DMS53 (cell line): ENCODE measurements around the gene UBALD2.
A peak's percentile ranks its signal among the peaks of the same experiment; 100 is the strongest.
"Not testable (repeated sequence)": the region's sequence is repeated elsewhere in the genome, so short reads cannot be mapped to it uniquely, and the experiment has no call there.

Experiments
- DNase-seq: peaks from one replicate; lab custom pipeline; 2025; lab: John Stamatoyannopoulos, UW

The UBALD2 gene

DNA sequence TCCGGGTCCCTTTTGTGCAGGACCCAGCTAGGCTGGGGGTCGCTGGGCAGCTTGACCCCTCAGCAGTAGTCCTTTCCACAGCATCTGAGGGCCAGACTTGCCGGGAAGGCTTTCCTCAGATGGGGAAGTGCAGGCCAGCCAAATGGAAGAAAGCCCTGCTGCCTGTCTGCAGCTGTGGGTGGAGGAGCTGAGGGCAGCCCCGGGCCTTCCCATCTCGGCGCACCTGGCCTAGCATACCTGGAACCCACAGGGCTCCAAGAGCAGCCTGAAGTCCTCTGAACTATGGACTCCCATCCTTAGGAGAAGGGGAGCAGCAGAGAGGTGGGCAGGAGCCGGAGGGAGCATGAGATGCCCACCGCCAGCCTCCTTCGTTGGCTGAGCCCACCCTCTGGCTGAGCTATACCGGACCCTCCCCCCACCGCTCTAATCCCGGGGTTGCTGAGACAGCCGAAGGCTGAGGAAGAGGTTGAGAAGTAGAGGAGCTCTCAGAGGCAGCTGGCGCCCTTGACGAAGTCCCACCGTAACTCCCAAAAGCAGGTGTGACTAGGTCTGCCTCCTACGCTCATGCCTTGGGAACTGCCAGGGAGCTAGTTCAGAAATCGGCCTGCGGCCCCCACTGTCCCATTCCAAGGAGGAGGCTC, 13.2 kb downstream of the UBALD2 start:
- no peak for DNase-seq

DNA sequence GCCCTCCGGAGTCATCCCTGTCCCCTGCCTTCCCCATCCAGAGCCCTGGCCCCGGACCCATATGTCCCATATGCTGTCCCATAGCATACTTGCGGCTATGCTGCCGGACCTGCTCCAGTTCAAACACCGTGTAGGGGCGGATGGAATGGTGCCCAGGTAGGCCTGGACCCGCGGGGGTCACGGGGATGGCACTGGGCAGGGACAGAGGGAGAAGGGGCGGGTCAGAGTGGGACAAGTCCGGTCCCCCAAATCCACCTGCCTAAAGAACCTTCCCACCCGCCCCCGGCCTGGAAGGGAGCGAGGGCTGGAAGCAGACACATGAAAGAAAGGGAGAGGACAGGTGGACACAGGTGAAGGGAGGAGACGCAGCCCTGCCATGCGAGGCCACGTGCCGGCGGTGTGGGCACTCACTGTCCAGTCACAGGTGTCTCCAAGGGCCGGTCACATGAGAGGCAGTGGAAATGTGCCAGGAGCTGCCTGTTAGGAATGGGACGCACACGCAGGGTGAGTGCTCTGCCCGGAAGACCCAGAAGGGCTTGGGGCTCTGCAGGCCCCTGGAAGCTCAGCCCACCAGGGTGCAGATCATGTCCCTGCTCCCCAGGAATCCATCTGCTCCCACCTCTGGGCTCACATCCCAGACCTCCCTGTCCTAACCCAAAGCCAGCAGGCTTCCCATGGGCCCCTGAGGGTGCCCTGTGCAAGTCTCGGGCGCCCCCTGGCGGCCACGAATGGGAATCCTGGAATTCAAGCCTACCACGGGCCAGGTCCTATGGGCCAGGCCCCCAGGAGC, 14.0 kb downstream of the UBALD2 start:
- DNase-seq: peak; percentile 92

DNA sequence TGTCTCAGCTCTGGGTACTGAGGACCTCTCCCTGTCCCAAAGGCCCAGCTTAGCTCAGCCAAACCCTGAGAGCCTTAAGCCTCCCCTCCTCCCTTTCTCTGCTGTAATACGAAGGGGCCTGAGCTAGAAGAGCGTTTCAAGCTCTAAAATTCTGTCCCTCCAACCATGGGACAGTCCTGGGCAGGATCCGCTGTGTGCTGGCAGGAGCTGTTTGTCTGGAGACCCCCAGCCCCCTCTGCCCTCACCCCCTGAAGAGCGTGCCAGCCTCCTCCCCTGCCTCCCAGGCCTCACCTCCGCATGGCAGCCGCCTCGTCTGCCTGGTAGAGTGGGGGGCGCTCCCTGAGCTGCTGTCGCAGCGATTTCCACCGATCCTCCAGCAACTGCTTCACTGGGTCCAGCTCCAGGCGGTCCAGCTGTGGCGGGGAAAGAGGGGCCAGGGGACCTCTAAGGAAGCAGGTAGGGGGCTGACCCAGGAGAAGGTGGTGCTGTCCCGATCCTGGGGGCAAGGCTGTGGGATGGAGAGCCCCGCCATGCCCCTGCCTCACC, 14.7 kb downstream of the UBALD2 start:
- no peak for DNase-seq

DNA sequence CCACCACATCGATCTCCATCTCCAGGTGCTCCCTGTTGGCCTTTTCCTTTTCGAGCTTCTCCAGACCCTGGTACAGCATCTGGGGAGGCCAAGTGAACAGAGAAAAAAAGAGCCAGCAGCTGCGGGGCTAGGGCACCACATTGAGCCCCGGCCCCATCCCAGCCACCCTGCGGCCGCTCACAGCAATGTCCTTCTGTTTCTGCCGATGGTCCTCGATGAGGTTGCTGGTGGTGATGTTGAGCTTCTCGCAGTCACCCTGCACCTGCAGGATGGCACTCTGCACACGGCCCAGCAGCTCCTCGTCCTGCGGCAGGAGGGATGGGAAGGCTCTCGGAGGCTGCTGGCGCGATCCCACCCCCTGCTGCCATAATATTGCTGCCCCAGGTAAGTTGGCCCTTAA, 15.5 kb downstream of the UBALD2 start:
- DNase-seq: no peak

DNA sequence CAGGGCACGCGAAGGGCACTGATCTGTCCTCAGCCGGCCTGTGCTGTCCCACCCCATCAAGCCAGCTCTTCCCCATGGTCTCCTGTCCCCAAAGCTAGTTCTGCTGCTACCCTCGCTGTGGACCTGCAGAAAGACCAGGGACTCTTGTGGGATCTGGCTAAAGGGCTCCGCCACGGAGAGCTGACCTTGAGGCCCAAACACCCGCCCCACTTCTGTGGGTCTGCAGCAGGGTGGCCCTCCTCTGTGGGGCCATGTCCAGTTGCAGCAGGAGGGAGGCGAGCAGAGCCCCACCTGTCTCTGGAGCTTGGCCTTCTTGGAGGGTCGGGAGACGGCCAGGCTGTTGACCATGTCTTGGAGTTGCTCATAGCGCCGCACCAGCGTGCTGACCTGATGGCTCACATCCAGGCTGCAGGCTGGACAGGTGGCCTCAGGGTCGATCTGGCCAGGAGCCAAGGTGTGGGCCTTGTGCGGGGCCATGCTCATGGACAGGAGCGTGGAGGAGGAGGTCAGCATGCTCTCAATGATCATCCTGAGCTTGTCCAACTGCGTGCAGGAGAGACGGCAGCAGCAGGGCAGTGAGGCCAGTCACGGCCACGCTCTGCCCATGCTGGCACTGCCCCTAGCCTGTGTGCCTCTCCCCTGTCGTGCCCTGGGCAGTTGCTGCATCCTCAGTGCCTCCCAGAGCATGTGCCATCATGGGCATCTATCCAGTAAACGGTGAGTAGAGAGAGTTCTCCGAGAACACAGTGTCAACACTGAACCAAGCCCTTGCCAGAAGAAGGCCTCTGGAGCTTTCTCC, 16.6 kb downstream of the UBALD2 start:
- DNase-seq: no peak

DNA sequence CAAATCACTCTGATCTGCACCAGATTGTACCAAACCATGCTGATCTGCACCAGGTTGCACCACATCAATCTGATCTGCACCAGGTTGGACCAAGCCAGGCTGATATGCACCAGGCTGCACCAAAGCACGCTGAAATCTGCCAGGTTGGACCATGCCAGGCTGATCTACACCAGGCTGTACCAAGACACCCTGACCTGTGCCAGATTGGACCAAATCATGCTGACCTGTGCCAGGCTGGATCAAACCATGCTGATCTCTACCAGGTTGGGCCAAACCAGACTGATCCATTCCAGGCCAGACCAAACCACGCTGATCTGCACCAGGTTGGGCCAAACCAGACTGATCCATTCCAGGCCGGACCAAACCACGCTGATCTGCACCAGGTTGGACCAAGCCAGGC, 27.4 kb downstream of the UBALD2 start:
- no peak for DNase-seq

DNA sequence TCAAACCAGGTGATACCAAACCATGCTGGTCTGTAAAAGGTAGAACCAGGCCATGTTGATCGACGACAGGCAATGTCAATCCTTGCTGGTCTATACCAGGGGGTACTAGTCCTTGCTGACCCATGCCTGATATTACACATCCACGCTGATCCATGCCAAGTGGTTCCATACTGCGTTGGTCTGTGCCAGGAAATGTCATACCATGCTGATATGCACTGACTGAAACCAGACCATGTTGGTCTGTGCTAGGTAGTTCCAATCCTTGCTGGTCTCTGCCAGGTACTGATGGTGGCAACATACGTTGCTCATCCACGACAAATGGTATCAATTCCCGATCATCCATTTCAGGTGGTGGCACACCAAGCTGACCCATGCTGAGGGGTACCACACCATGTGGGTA, 28.0 kb downstream of the UBALD2 start:
- no peak for DNase-seq

DNA sequence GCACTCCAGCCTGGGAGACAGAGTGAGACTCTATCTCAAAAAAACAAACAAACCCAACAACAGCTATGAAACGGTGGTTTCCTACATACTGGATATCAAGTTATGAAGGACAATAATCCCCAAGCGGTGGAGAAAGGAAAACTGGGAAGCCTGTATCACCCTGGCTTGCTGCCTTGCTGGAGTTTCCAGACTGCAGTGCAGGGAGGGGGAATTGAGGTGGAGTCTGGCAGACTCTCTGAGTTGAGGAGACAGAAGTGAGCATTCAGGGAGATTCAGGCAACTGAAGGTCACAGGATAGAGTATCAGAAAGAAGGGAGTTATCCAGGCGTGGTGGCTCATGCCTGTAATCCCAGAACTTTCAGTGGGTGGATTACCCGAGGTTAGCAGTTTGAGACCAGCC, 31.0 kb downstream of the UBALD2 start:
- no peak for DNase-seq

DNA sequence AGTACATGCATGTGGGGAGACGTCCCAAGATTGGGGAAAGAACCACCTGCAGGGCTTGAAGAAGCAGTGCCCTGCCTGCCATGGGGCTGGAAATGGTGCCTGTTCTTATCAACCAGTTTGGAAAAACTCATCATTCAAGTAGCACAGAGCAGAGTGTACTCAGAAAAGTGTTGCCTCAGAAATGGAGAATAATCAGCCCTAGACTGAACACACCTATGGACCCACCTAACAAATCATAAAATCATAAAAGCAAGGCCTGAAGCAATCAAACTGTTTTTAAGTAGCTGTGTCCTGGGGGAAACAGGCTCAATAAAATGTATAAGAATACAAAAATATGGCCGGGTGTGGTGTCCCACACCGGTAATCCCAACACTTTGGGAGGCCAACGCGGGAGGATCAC, 31.7 kb downstream of the UBALD2 start:
- DNase-seq: no peak

DNA sequence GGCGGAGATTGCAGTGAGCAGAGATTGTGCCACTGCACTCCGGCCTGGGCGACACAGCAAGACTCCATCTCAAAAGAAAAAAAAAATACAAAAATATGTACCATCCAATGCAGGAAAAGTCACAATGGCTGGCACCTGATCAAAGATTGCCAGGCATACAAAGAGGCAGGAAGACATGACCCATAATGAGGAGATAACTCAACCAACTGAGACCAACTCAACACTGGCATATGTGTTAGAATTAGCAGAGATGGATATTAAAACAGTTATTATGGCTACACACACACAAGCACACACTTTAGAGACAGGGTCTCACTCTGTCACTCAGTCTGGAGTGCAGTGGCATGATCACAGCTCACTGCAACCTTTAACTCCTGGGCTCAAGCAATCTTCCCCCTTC, 32.3 kb downstream of the UBALD2 start:
- DNase-seq: no peak

DNA sequence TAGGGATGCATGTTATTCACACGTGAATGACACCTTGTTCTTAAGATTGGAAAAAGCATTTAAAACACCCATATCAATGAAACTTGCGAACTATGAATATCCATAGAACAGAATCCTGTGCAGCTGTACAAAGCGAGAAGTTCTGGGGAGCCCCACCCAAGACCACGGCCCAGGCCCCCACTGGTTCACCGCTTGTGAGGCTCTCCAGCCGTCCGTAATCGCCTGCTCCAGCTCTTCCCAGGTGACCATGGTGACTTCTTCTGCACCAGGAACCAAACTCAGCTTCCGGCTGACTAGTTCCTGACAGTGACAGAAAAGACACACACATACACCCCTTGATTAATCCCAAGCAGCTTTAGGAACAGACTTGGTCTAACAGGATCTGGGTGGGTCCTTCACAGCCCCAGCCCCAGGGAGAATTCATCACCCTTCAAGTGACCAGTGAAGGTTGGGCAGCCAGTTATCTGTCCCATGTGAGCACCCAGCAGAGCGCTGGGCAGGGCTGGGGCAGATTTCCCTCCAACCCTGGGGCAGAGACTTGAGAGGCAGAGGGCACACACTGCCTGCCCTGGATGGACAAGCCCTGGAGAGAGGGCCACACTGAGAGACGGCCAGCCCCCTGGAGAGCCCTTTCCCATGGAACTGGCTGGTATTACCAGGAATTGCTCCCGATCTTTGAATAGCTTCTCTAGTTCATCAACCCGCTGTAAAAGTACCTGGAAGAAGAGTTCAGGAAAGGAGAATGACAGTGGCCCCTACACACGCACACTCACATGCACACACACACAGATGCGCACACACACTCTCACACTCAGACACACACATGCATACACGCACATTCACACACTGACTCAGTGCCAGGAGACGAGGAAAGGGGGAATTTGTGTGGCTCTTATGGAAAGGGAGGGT, 39.3 kb downstream of the UBALD2 start:
- DNase-seq: no peak

DNA sequence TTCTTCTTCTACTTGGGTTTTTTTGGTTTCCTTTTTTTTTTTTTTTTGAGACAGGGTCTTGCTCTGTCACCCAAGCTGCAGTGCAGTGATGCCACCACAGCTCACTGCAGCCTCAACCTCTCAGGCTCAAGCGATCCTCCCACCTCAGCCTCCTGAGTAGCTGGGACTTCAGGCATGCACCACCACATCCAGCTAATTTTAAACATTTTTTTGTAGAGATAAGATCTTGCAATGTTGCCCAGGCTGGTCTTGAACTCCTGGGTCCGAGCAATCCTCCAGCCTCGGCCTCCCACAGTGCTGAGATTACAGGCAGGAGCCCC, 39.9 kb downstream of the UBALD2 start:
- not testable (repeated sequence) for DNase-seq

DNA sequence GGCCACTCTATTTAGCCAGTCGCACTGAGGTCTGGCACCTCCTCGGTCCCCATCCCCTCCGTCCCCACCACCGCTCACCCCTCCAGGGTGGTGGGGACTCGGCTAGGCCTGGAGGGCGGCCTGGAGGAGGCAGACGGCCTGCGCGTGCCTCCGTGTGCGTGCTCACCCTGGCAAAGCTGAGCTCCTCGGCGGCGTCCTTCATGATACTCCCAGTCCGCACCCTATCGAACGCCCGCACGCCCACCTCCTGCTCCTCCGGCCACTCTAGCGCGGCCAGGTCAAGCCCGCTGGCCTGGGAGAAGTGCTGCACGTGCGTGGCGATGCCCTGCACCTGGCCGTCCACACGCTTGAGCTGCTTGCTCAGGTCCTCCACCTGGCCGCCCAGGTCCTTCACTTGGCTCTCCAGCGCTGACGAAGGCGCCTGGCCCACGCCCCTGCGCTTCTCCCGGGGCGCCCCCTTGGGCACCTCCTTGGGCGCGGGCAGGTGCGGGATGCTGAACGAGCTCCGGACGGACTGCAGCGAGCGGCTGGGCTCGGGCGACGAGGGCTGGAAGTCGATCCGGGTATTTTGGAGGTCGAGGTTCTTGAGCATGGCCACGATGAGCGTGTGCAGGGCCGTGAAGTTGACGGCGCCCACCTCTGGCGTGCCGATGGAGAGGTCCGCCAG, 42.3 kb downstream of the UBALD2 start:
- DNase-seq: no peak

DNA sequence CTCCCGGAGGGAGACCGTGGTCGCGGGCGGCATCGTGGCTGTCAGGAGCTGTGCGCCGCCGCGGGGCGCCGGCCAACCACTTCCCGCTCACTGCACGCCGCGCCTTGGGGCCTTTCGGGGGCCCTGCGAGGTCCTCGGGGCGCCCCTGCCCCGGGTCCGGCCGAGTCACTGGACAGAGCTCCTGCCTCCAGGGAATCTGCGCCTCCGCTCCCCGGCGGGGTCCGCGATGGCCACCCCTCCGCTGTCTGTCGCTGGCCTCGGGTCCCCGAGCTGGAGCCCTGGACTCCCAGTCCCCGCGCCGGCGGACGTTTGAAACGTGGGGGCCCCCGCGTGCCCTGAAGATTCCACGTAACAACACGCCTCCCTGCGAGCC, 42.8 kb downstream of the UBALD2 start, which contains the start of gene QRICH2:
TSS of gene QRICH2 (minus strand) at position 311 of the 373 bp plus-strand sequence. CDS start at position 33, 278 bp downstream.
- no peak for DNase-seq

DNA sequence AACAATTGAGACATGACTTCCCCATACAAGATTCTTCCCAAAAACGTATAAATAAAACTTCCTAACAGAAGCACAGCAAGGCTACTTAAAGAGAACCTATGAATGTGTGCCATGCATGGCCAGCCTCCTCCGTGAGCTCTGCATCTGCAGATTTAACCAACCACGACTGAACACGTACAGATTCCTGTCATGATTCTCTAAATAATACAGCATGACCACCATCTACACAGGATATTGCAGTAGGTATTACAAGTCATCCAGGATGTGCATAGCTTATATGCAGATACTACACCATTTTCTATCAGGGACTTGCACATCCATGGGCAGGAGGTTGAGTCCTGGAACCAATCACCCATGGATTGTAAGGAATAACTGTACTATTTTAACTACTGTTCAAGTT, 44.3 kb downstream of the UBALD2 start:
- no peak for DNase-seq

DNA sequence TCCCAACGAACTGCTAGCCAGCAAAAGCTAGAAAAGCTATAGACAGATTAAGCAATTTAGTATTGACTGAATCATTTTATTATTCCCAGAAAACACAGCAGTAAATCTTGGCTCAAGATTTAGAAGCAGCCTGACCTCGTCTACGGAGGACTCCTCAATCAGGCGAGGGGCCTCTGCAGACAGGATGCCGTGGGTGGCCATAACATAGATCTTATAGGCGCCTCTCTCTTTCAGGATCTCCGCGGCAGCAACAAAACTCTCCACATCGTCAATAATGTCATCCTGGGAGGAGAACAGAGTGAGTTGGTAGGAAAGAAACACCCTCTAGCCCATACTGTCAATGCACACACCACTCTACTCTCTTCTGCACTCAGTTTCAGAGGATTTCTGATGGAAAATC, 47.6 kb downstream of the UBALD2 start:
- no peak for DNase-seq

DNA sequence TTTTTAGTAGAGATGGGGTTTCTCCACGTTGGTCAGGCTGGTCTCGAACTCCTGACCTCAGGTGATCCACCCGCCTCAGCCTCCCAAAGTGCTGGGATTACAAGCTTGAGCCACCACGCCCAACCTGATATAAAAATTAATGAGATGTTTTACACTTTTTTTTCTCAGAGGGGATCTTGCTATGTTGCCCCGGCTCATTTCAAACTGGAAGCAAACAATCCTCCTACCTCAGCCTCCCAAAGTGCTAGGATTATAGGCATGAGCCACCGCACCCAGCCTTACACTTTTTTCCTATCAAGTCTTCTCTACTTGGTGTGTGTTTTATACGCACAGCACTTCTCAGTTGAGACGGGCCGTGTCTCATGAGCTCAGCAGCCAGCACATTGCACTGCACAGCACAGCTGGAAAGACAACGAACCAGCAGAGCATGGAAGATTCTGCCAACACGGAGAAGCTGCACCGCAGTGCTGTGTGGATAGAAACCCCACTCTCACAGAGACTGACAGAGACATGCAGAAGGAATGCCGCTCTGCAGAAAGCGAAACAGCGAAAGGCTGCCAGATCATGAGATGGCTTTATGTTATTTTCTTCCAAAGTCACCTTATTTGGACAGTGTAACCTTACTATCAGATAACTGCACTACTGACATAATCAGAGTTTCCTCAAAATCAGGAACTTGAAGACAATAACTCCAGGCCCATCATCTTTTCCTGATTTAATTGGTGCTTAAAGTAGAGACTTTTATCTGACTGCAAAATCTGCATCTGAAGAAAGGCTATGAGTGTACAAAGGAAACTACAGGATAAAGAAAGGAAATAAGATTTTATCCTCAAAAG, 49.5 kb downstream of the UBALD2 start:
- DNase-seq: no peak

DNA sequence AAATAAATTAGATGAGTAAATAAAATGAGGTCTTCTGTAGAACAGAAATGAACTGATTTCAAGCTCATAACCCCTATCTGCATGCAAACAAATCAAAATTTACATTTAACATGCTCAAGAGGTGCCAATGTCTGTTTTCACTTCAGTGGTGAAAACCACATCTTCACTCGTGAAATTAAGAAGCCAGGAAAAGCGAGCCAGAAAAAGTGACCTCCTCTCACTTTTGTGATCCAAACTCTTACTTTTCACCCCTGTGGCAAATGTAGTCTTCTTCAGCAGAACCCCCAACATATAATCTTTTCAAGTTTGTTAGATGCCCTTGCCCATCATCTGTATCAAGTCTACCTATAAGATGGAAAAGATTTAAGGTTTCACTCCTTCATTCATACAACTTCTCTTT, 52.4 kb downstream of the UBALD2 start:
- DNase-seq: no peak

DNA sequence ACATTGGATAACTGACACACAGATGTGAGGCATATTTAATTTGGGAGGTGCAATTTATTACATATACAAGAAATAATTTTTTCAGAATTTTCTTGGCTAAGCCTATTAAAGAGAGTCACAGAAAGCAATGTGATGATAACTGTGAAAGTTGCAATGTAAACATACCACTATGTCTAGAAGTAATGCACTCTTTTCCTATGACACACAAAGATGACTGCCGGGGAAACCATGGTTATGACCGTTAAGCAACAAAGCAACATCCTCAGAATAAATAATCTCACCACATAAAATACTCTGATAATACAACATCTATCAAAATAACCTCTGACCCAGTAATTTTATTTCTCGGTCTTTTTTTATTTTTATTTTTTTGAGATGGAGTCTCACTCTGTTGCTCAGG, 53.4 kb downstream of the UBALD2 start:
- no peak for DNase-seq
